Vagina (tissue), 2 donors: Measurements from ENCODE around the gene TES. TPM values are rescaled to one million over a fixed set of nuclear protein-coding genes. Genes with fewer than 3 reads are reported as not detected.

Source experiments
- DNase-seq, 2 donors: peaks; one replicate each; pipeline ENCODE4 v3.0.0-alpha.2; 2017; ENCODE audit errors: extremely low spot score in 2 of 2
- H3K27ac ChIP-seq: fragments of 200-600 bp; sonication (generic); one replicate; pipeline ENCODE4 v1.5.1; 2019
- H3K27me3 ChIP-seq: fragments of 200-600 bp; sonication (generic); one replicate; pipeline ENCODE4 v1.5.1; 2019
- H3K36me3 ChIP-seq, 2 donors: fragments of 200-600 bp; sonication (generic); one replicate each; pipeline ENCODE4 v1.5.1; 2017 to 2019
- H3K4me1 ChIP-seq: fragments of 200-600 bp; sonication (generic); one replicate; pipeline ENCODE4 v1.5.1; 2019
- H3K4me3 ChIP-seq, 2 donors: fragments of 200-600 bp; sonication (generic); 1 replicate in 1 of 2; 2 replicates in 1 of 2; pipeline ENCODE4 v1.5.1; 2016 to 2019
- H3K9me3 ChIP-seq: fragments of 200-600 bp; sonication (generic); one replicate; pipeline ENCODE4 v1.5.1; 2019
- POLR2A ChIP-seq, 2 donors: fragments of 450-650 bp; IDR thresholded peaks; one replicate each; pipeline ENCODE4 v1.6.1; 2017; ENCODE audit warnings: antibody characterized with exemption in 2 of 2, mild to moderate bottlenecking in 2 of 2, moderate library complexity in 2 of 2
- POLR2AphosphoS5 ChIP-seq, 2 donors: sonication (generic); formaldehyde crosslinking; IDR thresholded peaks; one replicate each; pipeline ENCODE4 v1.9.0; 2017; ENCODE audit warnings: antibody characterized with exemption in 2 of 2, mild to moderate bottlenecking in 2 of 2, low read depth in 1 of 2; ENCODE audit not compliant: insufficient read depth in 1 of 2
- intact Hi-C: fragments of 100-400 bp; cut with DNase I; formaldehyde crosslinking; loops from one replicate; pipeline ENCODE4 v1.15.1; 2023
- total RNA-seq: library from RNA; depleted of rRNA; stranded (reverse); fragments of >200 nt; gene quantifications from one replicate; pipeline ENCODE4 v1.2.3, GENCODE V29; 2016
- TF ChIP-seq, protein P1 (sequence below), 3 experiments: fragments of 450-650 bp in 2 of 3; fragments of 200-600 bp in 1 of 3; sonication (generic) in 1 of 3; IDR thresholded peaks; one replicate each; pipeline ENCODE4 v1.5.1; 2017 to 2019; ENCODE audit warnings: antibody characterized with exemption in 3 of 3, mild to moderate bottlenecking in 2 of 3, moderate library complexity in 2 of 3

The TES gene
- total RNA-seq, result 87.7 TPM

DNA sequence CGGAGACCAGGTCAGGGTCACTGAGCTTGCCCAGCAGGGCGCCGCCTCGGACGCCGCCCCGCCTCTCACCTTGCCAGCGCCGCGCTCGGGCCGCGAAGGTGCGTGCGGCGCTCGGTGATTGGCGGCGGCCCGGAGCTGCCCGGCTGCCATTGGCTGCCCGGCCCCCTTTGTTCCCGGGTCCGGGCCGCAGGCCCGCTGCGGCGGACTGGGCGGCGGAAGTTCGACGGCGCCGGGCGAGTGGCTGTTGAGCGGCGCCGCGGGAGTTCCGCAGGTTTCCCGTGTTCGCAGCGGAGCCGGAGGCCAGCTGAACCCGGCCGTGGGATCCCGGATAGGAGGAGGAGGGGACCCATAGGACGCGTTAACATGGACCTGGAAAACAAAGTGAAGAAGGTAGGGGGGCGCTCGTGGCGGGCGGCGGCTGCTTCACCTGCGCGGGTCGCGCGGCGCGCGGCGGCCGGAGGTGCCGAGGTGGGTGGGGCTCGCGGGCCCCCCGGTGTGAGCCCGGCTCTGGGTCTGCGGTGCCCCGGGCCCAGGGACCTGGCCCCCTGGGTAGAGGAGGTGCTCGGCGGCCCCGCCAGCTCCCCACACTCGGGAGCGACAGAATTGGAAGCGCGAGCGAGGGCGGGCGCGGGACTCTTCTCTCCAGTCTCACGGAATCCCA lies at the start of gene TES:
TSS of gene TES (plus strand) at position 195 of the 661 bp plus-strand sequence. CDS start at position 364, 169 bp downstream.
- Histone ChIP-seq H3K4me1 (peaks cover 39% of the 10 kb centered on the region), H3K36me3 (no peaks in the 10 kb centered on the region), H3K9me3 (no peaks in the 10 kb centered on the region), H3K27me3 (no peaks in the 10 kb centered on the region), H3K4me3 (peak within 1 kb of the TSS; percentile 66 to 85), H3K27ac (peak within 1 kb of the TSS; percentile 97)
- no peak for TF ChIP-seq POLR2AphosphoS5 (IDR thresholded peaks at IDR 0.05; ENCODE audit: insufficient read depth in 1 of 2, low read depth in 1 of 2)
- peak in 1 of 2 donors; percentile 56 for TF ChIP-seq POLR2A (IDR thresholded peaks at IDR 0.05)
- intact Hi-C loops, result no loop called here
- no peak for DNase-seq

- H3K36me3 ChIP-seq, result no peaks in the 10 kb centered on the region
- H3K27me3 ChIP-seq, result no peaks in the 10 kb centered on the region
- no peak overlapping the region for H3K27ac ChIP-seq
- H3K4me3 ChIP-seq, result no peak overlapping the region
- intact Hi-C loops, result no loop called here
- H3K4me1 ChIP-seq, result no peaks in the 10 kb centered on the region
- TF ChIP-seq POLR2A (IDR thresholded peaks at IDR 0.05) (no peak), POLR2AphosphoS5 (IDR thresholded peaks at IDR 0.05; ENCODE audit: insufficient read depth in 1 of 2, low read depth in 1 of 2) (no peak)
- TF ChIP-seq, protein P1, sequence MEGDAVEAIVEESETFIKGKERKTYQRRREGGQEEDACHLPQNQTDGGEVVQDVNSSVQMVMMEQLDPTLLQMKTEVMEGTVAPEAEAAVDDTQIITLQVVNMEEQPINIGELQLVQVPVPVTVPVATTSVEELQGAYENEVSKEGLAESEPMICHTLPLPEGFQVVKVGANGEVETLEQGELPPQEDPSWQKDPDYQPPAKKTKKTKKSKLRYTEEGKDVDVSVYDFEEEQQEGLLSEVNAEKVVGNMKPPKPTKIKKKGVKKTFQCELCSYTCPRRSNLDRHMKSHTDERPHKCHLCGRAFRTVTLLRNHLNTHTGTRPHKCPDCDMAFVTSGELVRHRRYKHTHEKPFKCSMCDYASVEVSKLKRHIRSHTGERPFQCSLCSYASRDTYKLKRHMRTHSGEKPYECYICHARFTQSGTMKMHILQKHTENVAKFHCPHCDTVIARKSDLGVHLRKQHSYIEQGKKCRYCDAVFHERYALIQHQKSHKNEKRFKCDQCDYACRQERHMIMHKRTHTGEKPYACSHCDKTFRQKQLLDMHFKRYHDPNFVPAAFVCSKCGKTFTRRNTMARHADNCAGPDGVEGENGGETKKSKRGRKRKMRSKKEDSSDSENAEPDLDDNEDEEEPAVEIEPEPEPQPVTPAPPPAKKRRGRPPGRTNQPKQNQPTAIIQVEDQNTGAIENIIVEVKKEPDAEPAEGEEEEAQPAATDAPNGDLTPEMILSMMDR (IDR thresholded peaks at IDR 0.05), result no peak
- H3K9me3 ChIP-seq, result no peaks in the 10 kb centered on the region
- no peak for DNase-seq
These were observed 48.6 kb upstream of the TES start for GRCh38 chr7:116161728-116162127.

- Histone ChIP-seq H3K36me3 (no peaks in the 10 kb centered on the region), H3K4me3 (no peak overlapping the region), H3K9me3 (no peaks in the 10 kb centered on the region), H3K27ac (no peak overlapping the region), H3K4me1 (no peaks in the 10 kb centered on the region), H3K27me3 (no peaks in the 10 kb centered on the region)
- intact Hi-C loops, result no loop called here
- TF ChIP-seq, protein P1 (IDR thresholded peaks at IDR 0.05), result no peak
- TF ChIP-seq POLR2AphosphoS5 (IDR thresholded peaks at IDR 0.05; ENCODE audit: insufficient read depth in 1 of 2, low read depth in 1 of 2), result no peak
- no peak for TF ChIP-seq POLR2A (IDR thresholded peaks at IDR 0.05)
- DNase-seq, result no peak
These were observed 48.1 kb upstream of the TES start for GRCh38 chr7:116162254-116162653.

DNA sequence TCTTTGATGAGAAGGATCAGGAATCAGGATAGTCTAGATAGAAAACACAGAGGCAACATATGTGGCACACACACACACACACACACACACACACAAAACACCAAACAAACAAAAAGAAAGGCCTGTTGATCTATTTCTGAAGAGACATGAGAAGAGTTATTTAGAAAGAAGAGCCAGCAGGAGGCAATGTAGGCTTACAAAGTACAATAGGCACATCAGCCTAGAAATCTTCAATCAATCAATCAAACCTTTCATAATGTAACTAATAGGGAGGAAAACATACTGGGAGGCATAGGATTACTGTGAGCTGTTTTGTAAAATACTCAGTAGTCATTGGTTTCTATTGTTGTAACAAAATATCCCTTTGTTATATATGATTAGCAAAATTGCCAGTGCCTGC lies 47.3 kb upstream of the TES start:
- H3K4me1 ChIP-seq, result no peaks in the 10 kb centered on the region
- no peaks in the 10 kb centered on the region for H3K27me3 ChIP-seq
- no peak overlapping the region for H3K27ac ChIP-seq
- intact Hi-C loops, result no loop called here
- H3K4me3 ChIP-seq, result no peak overlapping the region
- TF ChIP-seq POLR2A (IDR thresholded peaks at IDR 0.05), result no peak
- DNase-seq, result no peak
- no peaks in the 10 kb centered on the region for H3K36me3 ChIP-seq
- no peaks in the 10 kb centered on the region for H3K9me3 ChIP-seq

DNA sequence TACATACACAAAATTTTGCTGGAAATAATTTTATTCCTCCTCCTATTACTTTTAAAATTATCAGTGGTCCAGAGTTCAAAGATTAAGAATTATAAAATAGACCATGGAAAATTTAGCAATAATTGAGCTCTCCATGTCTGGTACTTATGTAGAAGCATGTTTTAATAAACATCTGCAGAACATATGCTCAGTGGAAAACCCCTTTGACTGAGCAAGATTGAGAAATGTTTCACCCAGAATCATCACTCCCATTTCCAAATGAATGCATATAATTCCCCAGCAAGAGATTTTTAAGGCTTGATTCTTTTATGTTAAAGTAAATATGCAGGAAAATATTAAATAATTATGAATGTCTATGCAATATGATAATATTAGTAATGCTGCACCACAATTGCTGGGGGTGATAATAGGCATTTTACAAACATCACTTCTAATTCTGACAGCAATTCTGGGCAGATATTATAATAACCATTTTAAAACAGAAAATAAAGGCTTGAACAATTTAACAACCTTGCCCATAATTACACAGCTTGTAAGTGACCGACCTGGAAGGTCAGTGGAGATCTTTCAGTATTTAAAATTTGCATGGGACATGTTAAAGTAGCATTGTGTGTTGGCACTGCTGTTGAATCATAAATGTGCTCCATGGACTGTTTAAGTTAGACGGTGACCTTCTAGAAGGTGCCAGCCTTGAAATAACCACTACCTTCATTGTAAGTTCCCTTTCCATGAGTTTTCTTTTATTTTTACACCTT lies 45.6 kb upstream of the TES start:
- no peaks in the 10 kb centered on the region for H3K4me1 ChIP-seq
- TF ChIP-seq POLR2A (IDR thresholded peaks at IDR 0.05) (no peak), POLR2AphosphoS5 (IDR thresholded peaks at IDR 0.05; ENCODE audit: insufficient read depth in 1 of 2, low read depth in 1 of 2) (no peak)
- TF ChIP-seq, protein P1 (IDR thresholded peaks at IDR 0.05), result no peak
- no peak overlapping the region for H3K27ac ChIP-seq
- H3K27me3 ChIP-seq, result no peaks in the 10 kb centered on the region
- no peaks in the 10 kb centered on the region for H3K36me3 ChIP-seq
- no peak for DNase-seq
- H3K9me3 ChIP-seq, result no peaks in the 10 kb centered on the region
- intact Hi-C loops, result no loop called here
- H3K4me3 ChIP-seq, result no peak overlapping the region

GRCh38 chr7:116165717-116166116 lies 44.6 kb upstream of the TES start:
- no peak overlapping the region for H3K27ac ChIP-seq
- H3K4me3 ChIP-seq, result no peak overlapping the region
- no peaks in the 10 kb centered on the region for H3K36me3 ChIP-seq
- no peaks in the 10 kb centered on the region for H3K9me3 ChIP-seq
- no peak for DNase-seq
- H3K4me1 ChIP-seq, result no peaks in the 10 kb centered on the region
- no peak for TF ChIP-seq POLR2A (IDR thresholded peaks at IDR 0.05)
- TF ChIP-seq, protein P1 (IDR thresholded peaks at IDR 0.05), result no peak
- TF ChIP-seq POLR2AphosphoS5 (IDR thresholded peaks at IDR 0.05; ENCODE audit: insufficient read depth in 1 of 2, low read depth in 1 of 2), result no peak
- no peaks in the 10 kb centered on the region for H3K27me3 ChIP-seq
- intact Hi-C loops, result no loop called here
